Ramos (cell line): ENCODE measurements around the gene USP8.

Source experiments
- in situ Hi-C: fragments of 300-500 bp; cut with MboI; formaldehyde crosslinking; loops from one replicate; pipeline ENCODE4 v1.14.3; 2022; ENCODE audit warnings: low sequenced_read_pairs; ENCODE audit not compliant: unreplicated experiment

The USP8 gene

GRCh38 chr15:50531163-50531562 lies 107.0 kb downstream of the USP8 start:
- in situ Hi-C loops, result no loop called here

DNA sequence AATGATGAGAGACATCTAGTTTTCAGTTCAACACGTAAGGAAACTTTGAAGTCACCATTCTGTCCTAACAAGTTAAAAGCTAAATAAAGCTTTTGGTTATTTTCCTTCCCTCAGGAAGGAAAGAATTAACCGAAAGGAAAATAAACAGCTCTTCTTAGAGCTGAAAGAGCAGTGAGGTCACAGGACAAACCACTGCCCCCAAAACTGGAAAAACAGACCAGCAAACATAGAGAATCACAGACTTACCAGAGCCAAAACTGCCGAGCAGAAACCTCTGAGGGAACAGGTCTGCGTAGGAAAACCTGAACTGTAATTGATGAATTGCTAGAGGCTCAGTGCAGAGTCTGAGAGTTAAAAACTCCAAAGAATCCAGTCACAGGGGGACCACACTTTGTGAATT lies 107.6 kb downstream of the USP8 start:
- in situ Hi-C loops, result no loop called here

GRCh38 chr15:50542887-50543210 lies 118.6 kb downstream of the USP8 start:
- in situ Hi-C loops, result no loop called here

GRCh38 chr15:50543556-50543955 lies 119.4 kb downstream of the USP8 start:
- in situ Hi-C loops, result no loop called here

DNA sequence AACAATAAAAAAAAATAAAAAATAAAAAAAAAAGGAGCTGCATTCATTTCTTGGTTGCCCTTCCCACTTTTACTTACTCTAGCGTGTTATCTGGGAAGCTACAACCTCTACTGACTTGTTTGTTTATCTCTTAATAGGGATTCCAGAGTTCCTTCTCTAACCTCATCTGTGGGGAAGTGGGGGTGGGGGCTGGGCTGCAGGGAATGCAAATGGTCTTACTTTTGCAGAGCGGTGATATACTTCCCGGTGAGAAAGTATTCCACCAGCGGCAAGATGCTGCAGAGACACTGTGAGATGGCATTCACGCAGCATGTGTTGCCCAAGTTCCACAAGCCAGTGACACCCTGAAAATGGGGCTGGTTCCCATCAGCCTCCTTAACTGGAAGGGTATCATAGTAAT lies 120.2 kb downstream of the USP8 start:
- in situ Hi-C loops, result no loop called here

GRCh38 chr15:50546566-50546965 lies 122.4 kb downstream of the USP8 start, which contains the start of gene USP50:
TSS of gene USP50 (minus strand) at chr15:50546666. CDS start at chr15:50546525, 141 bp downstream.
- in situ Hi-C loops, result no loop called here

- in situ Hi-C loops, result no loop called here
Measured at GRCh38 chr15:50549326-50549725, 125.1 kb downstream of the USP8 start.

DNA sequence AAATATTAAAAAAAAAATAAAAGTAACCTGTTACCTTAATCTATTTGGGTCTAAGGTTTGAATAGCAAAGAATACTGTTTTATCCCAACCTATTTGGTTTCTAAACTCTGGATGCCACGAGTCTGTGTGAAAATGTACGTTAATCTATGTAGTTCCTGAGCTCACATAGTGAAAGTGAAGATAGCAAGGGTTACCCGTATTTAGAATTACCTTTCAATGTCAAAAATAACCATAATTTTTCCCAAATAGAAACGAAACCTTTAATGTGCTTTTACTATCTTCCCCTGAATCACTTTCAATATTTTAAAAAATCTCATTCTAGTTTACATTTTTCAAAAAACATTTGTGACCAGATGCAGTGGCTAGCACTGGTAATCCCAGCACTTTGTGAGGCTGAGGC lies 128.0 kb downstream of the USP8 start:
- in situ Hi-C loops, result no loop called here

- in situ Hi-C loops, result no loop called here
Measured at GRCh38 chr15:50556642-50557371, 132.6 kb downstream of the USP8 start.

- in situ Hi-C loops, result no loop called here
Measured at GRCh38 chr15:50558012-50558411, 133.8 kb downstream of the USP8 start.

GRCh38 chr15:50562735-50563640 lies 138.8 kb downstream of the USP8 start:
- in situ Hi-C loops, result no loop called here

DNA sequence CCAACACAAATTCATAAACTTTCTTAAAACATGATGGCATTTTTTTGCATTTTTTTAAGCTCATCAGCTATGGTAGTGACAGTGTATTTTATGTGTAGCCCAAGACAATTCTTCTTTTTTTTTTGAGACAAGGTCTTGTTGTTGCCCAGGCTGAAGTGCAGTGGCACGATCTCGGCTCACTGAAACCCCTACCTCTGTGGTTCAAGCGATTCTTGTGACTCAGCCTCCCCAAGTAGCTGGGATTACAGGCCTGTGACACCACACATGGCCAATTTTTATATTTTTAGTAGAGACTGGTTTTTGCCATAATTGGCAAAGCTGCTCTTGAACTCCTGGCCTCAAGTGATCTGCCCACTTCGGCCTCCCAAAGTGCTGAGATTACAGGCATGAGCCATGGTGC lies 139.6 kb downstream of the USP8 start:
- in situ Hi-C loops, result no loop called here
